ENCODE data around the gene RASGRP2. TPM values are rescaled to one million over a fixed set of nuclear protein-coding genes. Genes with fewer than 3 reads are reported as not detected.

RASGRP2 gene
- total RNA-seq, 1 experiment from 2014 or later, result 26.9 TPM

GRCh38 chr11:64711138-64711955 lies 32.6 kb downstream of the RASGRP2 start:
- TF ChIP-seq, protein P1, sequence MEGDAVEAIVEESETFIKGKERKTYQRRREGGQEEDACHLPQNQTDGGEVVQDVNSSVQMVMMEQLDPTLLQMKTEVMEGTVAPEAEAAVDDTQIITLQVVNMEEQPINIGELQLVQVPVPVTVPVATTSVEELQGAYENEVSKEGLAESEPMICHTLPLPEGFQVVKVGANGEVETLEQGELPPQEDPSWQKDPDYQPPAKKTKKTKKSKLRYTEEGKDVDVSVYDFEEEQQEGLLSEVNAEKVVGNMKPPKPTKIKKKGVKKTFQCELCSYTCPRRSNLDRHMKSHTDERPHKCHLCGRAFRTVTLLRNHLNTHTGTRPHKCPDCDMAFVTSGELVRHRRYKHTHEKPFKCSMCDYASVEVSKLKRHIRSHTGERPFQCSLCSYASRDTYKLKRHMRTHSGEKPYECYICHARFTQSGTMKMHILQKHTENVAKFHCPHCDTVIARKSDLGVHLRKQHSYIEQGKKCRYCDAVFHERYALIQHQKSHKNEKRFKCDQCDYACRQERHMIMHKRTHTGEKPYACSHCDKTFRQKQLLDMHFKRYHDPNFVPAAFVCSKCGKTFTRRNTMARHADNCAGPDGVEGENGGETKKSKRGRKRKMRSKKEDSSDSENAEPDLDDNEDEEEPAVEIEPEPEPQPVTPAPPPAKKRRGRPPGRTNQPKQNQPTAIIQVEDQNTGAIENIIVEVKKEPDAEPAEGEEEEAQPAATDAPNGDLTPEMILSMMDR (conservative IDR thresholded peaks at IDR 0.05), result no peak
- Histone ChIP-seq H2BK12ac (ENCODE audit: insufficient read length, low read depth, low read length) (no peak overlapping the region), H3T11ph (ENCODE audit: low read length) (no peak overlapping the region), H3K9ac (ENCODE audit: extremely low read depth, insufficient read length, low read length) (no peak overlapping the region), H3K79me1 (ENCODE audit: insufficient read depth, low read depth, low read length, poor library complexity, severe bottlenecking) (no peaks in the 10 kb centered on the region), H3K9me3 (ENCODE audit: control insufficient read depth, low read depth, low read length) (no peaks in the 10 kb centered on the region), H3K23ac (ENCODE audit: insufficient read length, low read depth, low read length) (no peak overlapping the region), H3K4ac (ENCODE audit: low read depth, low read length) (no peak overlapping the region), H3K4me1 (ENCODE audit: insufficient read depth, low read length) (peaks cover 11% of the 10 kb centered on the region; the same call in 1 of the 2 replicates), H2AFZ (ENCODE audit: low read length) (no peak overlapping the region), H4K91ac (ENCODE audit: insufficient read length, low read depth, low read length) (no peak overlapping the region), H4K20me1 (ENCODE audit: control insufficient read depth, insufficient read depth, insufficient read length) (no peaks in the 10 kb centered on the region), H3K27me3 (ENCODE audit: insufficient read depth, low read length) (peaks cover 9% of the 10 kb centered on the region; the same call in 1 of the 2 replicates), H4K5ac (ENCODE audit: insufficient read length, low read depth, low read length) (no peak overlapping the region), H2BK15ac (ENCODE audit: low read depth, low read length) (no peak overlapping the region), H3K27ac (ENCODE audit: insufficient read length, low read depth, low read length) (no peak overlapping the region), H3K18ac (ENCODE audit: insufficient read length, low read depth, low read length) (no peak overlapping the region), H2BK20ac (ENCODE audit: low read depth, low read length, poor library complexity, severe bottlenecking) (no peak overlapping the region), H2BK5ac (ENCODE audit: insufficient read length, low read length) (no peak overlapping the region), H2AK5ac (ENCODE audit: insufficient read length, low read length) (no peak overlapping the region), H3K14ac (ENCODE audit: insufficient read depth, low read length) (no peak overlapping the region), H3K79me2 (ENCODE audit: insufficient read depth, low read length) (no peaks in the 10 kb centered on the region), H4K8ac (replicated peaks; ENCODE audit: insufficient read length, low read depth, low read length) (no peak overlapping the region), H3K56ac (ENCODE audit: insufficient read length, low read depth, low read length) (no peak overlapping the region), H3K23me2 (ENCODE audit: insufficient read length, low read depth, low read length, poor library complexity, severe bottlenecking) (peaks cover 6% of the 10 kb centered on the region), H3K4me2 (ENCODE audit: insufficient read depth, insufficient read length, low read length) (peak overlapping the region; percentile 20), H2BK120ac (ENCODE audit: low read depth, low read length, poor library complexity, severe bottlenecking) (no peak overlapping the region)
- no peak overlapping the region for H3K27ac Mint-ChIP-seq
- H3K4me1 Mint-ChIP-seq, result peaks cover 25 to 57% of the 10 kb centered on the region in 2 experiments
- H3K36me3 Mint-ChIP-seq (ENCODE audit: insufficient read depth in 1 of 3, low read depth in 3 of 3), result no peaks in the 10 kb centered on the region
- peak overlapping the region; percentile 35 to 79 for H3K4me3 Mint-ChIP-seq
- H3K9me3 Mint-ChIP-seq, result no peaks in the 10 kb centered on the region; a peak in 2 of 5 replicates
- peaks cover 77% of the 10 kb centered on the region for H3K27me3 Mint-ChIP-seq (ENCODE audit: low read depth)
- no CpG with 5 or more reads among the region's 46 CpGs for WGBS (ENCODE audit: extremely low coverage, insufficient read length, low lambda C conversion rate)
- DNase-seq, result peak; percentile 89
